GM19025 (cell line): Measurements from ENCODE around the gene ARHGAP42.

Source experiments
- ATAC-seq: cut with Tn5 transposase; IDR thresholded peaks from one replicate; pipeline ENCODE4 v1.9.1; 2021; ENCODE audit warnings: mild to moderate bottlenecking, low read depth, moderate library complexity; ENCODE audit not compliant: unreplicated experiment

ARHGAP42 gene

GRCh38 chr11:100753571-100753970 is 66.5 kb downstream of the ARHGAP42 start:
- ATAC-seq, result no peak

DNA sequence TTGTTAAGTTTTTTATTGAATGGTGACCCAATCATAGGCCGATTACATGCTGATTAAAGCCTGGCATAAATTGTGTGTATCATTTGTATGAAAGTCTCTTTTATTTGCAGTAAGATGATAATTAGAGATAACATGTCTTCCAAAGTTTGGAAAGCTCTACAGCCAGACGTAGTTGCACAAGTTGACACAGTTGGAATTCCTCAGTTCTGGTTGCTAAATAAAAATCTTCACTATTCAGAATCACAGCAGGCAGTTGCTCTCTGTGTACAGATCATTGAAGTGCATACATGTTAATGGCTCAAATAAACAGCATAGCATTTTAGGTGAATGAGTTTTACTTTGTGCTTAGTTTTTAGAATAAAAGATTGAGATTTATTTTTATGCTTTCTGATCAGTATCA is 69.5 kb downstream of the ARHGAP42 start:
- no peak for ATAC-seq

- no peak for ATAC-seq
These were observed 70.6 kb downstream of the ARHGAP42 start for GRCh38 chr11:100757646-100758045.

- ATAC-seq, result no peak
These were observed 72.0 kb downstream of the ARHGAP42 start for GRCh38 chr11:100759106-100759505.

- ATAC-seq, result no peak
These were observed 72.8 kb downstream of the ARHGAP42 start for GRCh38 chr11:100759856-100760255.

GRCh38 chr11:100760744-100761143 is 73.7 kb downstream of the ARHGAP42 start:
- no peak for ATAC-seq

DNA sequence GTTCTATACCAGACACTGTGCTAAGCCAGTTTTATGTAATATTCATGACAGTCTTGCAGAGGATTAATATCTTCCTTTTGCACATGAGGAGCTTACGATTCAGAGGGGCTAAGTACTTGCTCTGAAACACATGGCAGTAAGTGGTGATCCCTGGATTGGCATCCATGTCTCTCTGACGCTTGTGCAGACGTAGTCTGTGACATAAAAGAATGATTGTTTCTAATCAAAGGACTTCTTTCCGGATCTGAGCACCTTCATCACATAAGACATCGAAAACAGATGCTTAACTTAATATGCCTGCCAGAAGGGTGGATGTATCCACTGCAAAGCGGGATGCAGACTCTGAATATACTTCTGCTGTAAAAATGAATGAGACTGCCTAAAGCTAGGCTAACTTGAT is 74.8 kb downstream of the ARHGAP42 start:
- ATAC-seq, result no peak

- no peak for ATAC-seq
These were observed 79.7 kb downstream of the ARHGAP42 start for GRCh38 chr11:100766764-100767163.

DNA sequence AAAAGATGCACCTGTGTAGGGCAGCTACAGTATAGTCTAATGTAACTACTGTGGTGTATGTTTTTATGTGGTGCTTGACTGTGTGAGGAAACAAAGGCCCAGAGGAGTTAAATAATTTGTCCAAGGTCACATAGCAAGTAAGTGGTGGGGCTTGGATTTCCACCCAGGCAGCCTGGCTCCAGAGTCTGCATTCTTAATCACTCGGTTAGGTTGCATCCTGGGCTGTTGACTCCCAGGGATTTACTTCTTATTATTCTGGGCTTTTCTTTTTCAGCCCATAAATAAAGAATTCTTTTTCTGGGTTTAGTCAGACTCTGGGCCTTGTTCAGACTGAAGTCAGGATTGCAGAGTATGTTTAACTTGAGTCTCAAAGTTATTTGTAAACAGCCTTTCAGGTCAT is 82.1 kb downstream of the ARHGAP42 start:
- no peak for ATAC-seq

- no peak for ATAC-seq
These were observed 82.5 kb downstream of the ARHGAP42 start for GRCh38 chr11:100769617-100770016.

DNA sequence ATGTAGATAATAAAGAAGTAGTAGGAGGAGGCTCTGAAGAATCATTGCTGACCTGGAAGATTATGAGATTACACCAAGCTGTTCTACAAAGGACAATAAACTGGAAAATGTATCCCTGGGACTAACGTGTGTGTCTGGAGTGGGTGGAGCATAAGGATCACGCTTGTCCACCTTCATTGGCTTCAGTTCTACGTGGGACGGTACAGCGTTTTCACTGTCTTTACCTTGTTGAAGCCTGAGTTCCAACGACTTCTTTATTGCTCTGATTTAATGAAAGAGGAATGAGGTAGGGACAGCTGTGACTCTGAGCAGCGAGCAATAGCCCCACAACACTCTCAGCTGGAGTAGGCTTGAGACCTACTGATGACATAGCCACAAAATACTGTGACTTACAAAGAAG is 87.0 kb downstream of the ARHGAP42 start:
- no peak for ATAC-seq

- no peak for ATAC-seq
These were observed 87.8 kb downstream of the ARHGAP42 start for GRCh38 chr11:100774859-100775258.

GRCh38 chr11:100776212-100776896 is 89.3 kb downstream of the ARHGAP42 start:
- ATAC-seq, result no peak

GRCh38 chr11:100777103-100777502 is 90.0 kb downstream of the ARHGAP42 start:
- ATAC-seq, result no peak

GRCh38 chr11:100777736-100778135 is 90.6 kb downstream of the ARHGAP42 start:
- no peak for ATAC-seq

GRCh38 chr11:100778166-100778785 is 91.2 kb downstream of the ARHGAP42 start:
- ATAC-seq, result no peak

- no peak for ATAC-seq
These were observed 93.4 kb downstream of the ARHGAP42 start for GRCh38 chr11:100780470-100780869.

GRCh38 chr11:100785148-100785983 is 98.3 kb downstream of the ARHGAP42 start:
- ATAC-seq, result no peak

GRCh38 chr11:100788561-100789295 is 101.6 kb downstream of the ARHGAP42 start:
- ATAC-seq, result no peak

- no peak for ATAC-seq
These were observed 102.4 kb downstream of the ARHGAP42 start for GRCh38 chr11:100789500-100789899.

DNA sequence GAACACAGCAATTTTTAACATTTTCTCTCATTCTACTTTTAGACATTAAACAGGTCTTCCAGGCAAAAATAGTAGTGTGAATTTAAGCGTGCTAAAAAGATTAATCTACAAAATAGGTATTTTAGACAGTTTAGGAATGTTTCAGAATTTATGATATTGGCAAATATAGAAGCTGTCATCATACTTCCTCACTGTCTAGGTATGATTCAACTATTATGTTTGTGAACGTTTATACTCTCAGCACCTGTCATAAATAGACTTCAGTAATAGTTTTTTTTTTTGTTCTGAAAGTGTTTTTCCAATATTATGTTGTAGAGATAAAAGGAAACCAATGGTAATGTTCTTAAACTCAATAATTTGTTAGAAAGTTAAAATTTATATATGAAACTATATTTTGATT is 103.0 kb downstream of the ARHGAP42 start:
- ATAC-seq, result no peak
